Keratinocyte (primary cell): Measurements from ENCODE around the gene CRTC1. TPM values are rescaled to one million over a fixed set of nuclear protein-coding genes. Genes with fewer than 3 reads are reported as not detected.

Source experiments
- DNase-seq: peaks from one replicate; pipeline ENCODE4 v3.0.0-alpha.2; 2011; ENCODE audit warnings: low read depth, missing footprints, low spot score
- FAIRE-seq: peaks from 2 replicates; lab custom pipeline; 2011; peaks lifted over from hg19 to GRCh38; lab: Jason Lieb, UNC
- H2AFZ ChIP-seq: 2 replicates; pipeline ENCODE4 v1.6.0; 2012; ENCODE audit warnings: low read length, control low read depth, inconsistent platforms; ENCODE audit not compliant: control insufficient read depth
- H3K27ac ChIP-seq: 2 replicates; pipeline ENCODE4 v1.5.1; 2011; ENCODE audit warnings: low read length; ENCODE audit not compliant: control insufficient read depth, insufficient read depth
- H3K27me3 ChIP-seq: 3 replicates; pipeline ENCODE4 v1.6.0; 2011; ENCODE audit warnings: low read length; ENCODE audit not compliant: control insufficient read depth, insufficient read depth; ENCODE audit errors: extremely low read depth
- H3K36me3 ChIP-seq, 2 experiments: 2 replicates in 1 of 2; 3 replicates in 1 of 2; pipeline ENCODE4 v1.5.1; 2011; ENCODE audit warnings: low read length in 2 of 2, mild to moderate bottlenecking in 1 of 2; ENCODE audit not compliant: control insufficient read depth in 2 of 2, insufficient read depth in 2 of 2; ENCODE audit errors: extremely low read depth in 1 of 2
- H3K4me1 ChIP-seq: 3 replicates; pipeline ENCODE4 v1.5.1; 2011; ENCODE audit warnings: low read length; ENCODE audit not compliant: control insufficient read depth, insufficient read depth; ENCODE audit errors: extremely low read depth
- H3K4me2 ChIP-seq: 3 replicates; pipeline ENCODE4 v1.6.0; 2011; ENCODE audit warnings: low read depth, low read length; ENCODE audit not compliant: control insufficient read depth, insufficient read depth; ENCODE audit errors: extremely low read depth
- H3K4me3 ChIP-seq, 3 experiments: fragments of 200-600 bp in 1 of 3; sonication (generic) in 1 of 3; 2 replicates in 2 of 3; 3 replicates in 1 of 3; pipeline ENCODE4 v1.5.1; 2011 to 2016; ENCODE audit warnings: low read length in 3 of 3, mild to moderate bottlenecking in 3 of 3, control low read depth in 2 of 3, inconsistent platforms in 1 of 3, low read depth in 1 of 3, mixed read lengths in 1 of 3, mixed run types in 1 of 3, moderate library complexity in 1 of 3; ENCODE audit not compliant: control insufficient read depth in 2 of 3, insufficient read depth in 2 of 3; ENCODE audit errors: extremely low read depth in 1 of 3
- H3K79me2 ChIP-seq: 2 replicates; pipeline ENCODE4 v1.6.0; 2012; ENCODE audit warnings: low read length; ENCODE audit not compliant: control insufficient read depth, insufficient read depth
- H3K9ac ChIP-seq: 3 replicates; pipeline ENCODE4 v1.6.0; 2011; ENCODE audit warnings: low read length; ENCODE audit not compliant: control insufficient read depth, insufficient read depth; ENCODE audit errors: extremely low read depth
- H3K9me1 ChIP-seq: 3 replicates; pipeline ENCODE4 v1.6.0; 2011; ENCODE audit warnings: low read length; ENCODE audit not compliant: control insufficient read depth, insufficient read depth; ENCODE audit errors: extremely low read depth
- H3K9me3 ChIP-seq: 2 replicates; pipeline ENCODE4 v1.5.1; 2012; ENCODE audit warnings: low read depth, low read length; ENCODE audit not compliant: control insufficient read depth
- H4K20me1 ChIP-seq: 3 replicates; pipeline ENCODE4 v1.6.0; 2011; ENCODE audit warnings: low read length; ENCODE audit not compliant: control insufficient read depth, insufficient read depth; ENCODE audit errors: extremely low read depth
- EZH2 ChIP-seq: IDR thresholded peaks from one replicate; pipeline ENCODE4 v1.6.1; 2012; ENCODE audit warnings: inconsistent platforms, mild to moderate bottlenecking, low read length, moderate library complexity
- dilution Hi-C: fragments of 300-500 bp; cut with MboI; formaldehyde crosslinking; loops from one replicate; pipeline ENCODE4 v1.7.0; 2020; ENCODE audit warnings: low sequenced_read_pairs; ENCODE audit not compliant: extremely low pct_ligation_motif_present
- polyA plus RNA-seq, 5 experiments: library from polyadenylated mRNA; depleted of rRNA in 3 of 5; stranded (reverse) in 3 of 5; stranded (forward) in 1 of 5; unstranded in 1 of 5; fragments of >200 nt; gene quantifications; 1 replicate in 1 of 5; 2 replicates in 3 of 5; 3 replicates in 1 of 5; pipeline versions ENCODE4 v1.2.1 to v1.2.3, GENCODE V29; 2011 to 2012; ENCODE audit warnings: missing spikeins in 2 of 5, low read depth in 1 of 5, low replicate concordance in 1 of 5
- TF ChIP-seq, protein P1 (sequence below), 3 experiments: IDR thresholded peaks in 1 of 3; conservative IDR thresholded peaks in 1 of 3; optimal IDR thresholded peaks in 1 of 3; 2 replicates in 2 of 3; 3 replicates in 1 of 3; pipeline versions ENCODE3 to v1.5.1; 2011; ENCODE audit warnings: low read length in 3 of 3, mild to moderate bottlenecking in 3 of 3, moderate library complexity in 2 of 3, control low read depth in 1 of 3, inconsistent platforms in 1 of 3; ENCODE audit not compliant: insufficient read depth in 2 of 3; ENCODE audit errors: extremely low read depth in 1 of 3

CRTC1 gene
- polyA plus RNA-seq, 1 donor (not counting 4 experiments of a cell fraction or from before 2014, with no cell fraction given): 0.54 TPM

DNA sequence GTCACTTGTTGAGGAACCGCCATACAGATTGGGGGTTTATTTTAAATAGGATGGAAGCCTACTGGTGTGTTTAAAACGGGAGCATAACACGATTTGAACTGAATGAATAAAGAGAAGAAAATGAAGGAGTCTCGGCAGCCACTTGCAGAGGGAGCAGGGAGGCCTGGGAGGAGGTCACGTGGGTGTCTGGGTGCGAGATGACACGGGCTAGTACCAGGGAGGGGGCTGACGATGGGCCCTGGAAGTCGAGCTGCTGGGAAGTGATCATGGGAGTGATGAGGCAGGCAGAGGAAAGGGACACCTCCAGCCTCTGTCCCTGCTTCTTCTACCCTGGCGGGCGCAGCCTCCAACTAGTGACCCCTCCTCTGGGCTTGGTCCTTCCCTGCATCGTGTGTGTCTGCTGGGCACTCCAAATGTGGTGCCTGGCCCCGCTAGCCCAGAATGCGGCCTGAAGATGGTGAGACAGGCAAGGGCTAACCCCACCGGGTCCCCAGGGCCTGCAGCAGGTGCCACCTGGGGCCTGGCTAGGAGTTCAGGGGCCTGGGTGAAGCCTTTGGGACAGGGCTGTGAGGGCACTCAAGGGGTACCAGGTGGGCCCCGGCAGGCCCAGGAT, 35.5 kb downstream of the CRTC1 start:
- Histone ChIP-seq H2AFZ (no peak overlapping the region), H3K4me3 (no peak overlapping the region), H3K36me3 (no peaks in the 10 kb centered on the region), H3K27me3 (no peaks in the 10 kb centered on the region), H4K20me1 (peaks cover 3% of the 10 kb centered on the region), H3K4me1 (no peaks in the 10 kb centered on the region), H3K79me2 (no peaks in the 10 kb centered on the region), H3K9ac (no peak overlapping the region), H3K9me1 (no peaks in the 10 kb centered on the region), H3K27ac (no peak overlapping the region), H3K4me2 (no peak overlapping the region), H3K9me3 (no peaks in the 10 kb centered on the region)
- TF ChIP-seq EZH2: no peak
- TF ChIP-seq, protein P1, sequence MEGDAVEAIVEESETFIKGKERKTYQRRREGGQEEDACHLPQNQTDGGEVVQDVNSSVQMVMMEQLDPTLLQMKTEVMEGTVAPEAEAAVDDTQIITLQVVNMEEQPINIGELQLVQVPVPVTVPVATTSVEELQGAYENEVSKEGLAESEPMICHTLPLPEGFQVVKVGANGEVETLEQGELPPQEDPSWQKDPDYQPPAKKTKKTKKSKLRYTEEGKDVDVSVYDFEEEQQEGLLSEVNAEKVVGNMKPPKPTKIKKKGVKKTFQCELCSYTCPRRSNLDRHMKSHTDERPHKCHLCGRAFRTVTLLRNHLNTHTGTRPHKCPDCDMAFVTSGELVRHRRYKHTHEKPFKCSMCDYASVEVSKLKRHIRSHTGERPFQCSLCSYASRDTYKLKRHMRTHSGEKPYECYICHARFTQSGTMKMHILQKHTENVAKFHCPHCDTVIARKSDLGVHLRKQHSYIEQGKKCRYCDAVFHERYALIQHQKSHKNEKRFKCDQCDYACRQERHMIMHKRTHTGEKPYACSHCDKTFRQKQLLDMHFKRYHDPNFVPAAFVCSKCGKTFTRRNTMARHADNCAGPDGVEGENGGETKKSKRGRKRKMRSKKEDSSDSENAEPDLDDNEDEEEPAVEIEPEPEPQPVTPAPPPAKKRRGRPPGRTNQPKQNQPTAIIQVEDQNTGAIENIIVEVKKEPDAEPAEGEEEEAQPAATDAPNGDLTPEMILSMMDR (optimal IDR thresholded peaks at IDR 0.05 in 1 of 3, IDR thresholded peaks at IDR 0.05 in 1 of 3, conservative IDR thresholded peaks at IDR 0.05 in 1 of 3; ENCODE audit: extremely low read depth in 1 of 3, insufficient read depth in 2 of 3, low read length in 3 of 3): no peak
- dilution Hi-C loops: no loop called here
- DNase-seq (no peak), FAIRE-seq (no peak)

DNA sequence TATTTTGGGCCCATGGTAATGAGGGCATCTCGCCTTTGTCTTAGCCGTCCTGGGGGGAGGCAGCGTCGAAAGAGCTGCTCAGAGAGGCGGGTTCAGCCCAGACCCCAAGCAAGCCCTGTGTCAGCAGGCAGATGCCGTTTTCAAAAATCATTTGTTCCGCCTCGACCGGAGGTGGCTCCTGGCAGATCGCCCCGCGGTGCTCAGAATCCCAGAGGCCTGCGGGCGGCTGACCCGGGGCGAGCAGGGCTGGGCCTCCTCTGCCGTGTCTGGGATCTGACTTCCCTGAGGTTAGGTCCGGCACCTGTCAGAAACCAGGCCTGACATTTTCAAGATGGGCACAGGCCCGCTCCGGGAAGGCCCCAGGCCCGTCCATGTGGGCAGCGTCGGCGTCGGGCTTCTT, 36.1 kb downstream of the CRTC1 start:
- Histone ChIP-seq H3K79me2 (no peaks in the 10 kb centered on the region), H3K4me2 (no peak overlapping the region), H3K36me3 (no peaks in the 10 kb centered on the region), H3K4me3 (no peak overlapping the region), H4K20me1 (peaks cover 3% of the 10 kb centered on the region), H3K9me3 (no peaks in the 10 kb centered on the region), H3K9ac (no peak overlapping the region), H3K27me3 (no peaks in the 10 kb centered on the region), H2AFZ (no peak overlapping the region), H3K4me1 (no peaks in the 10 kb centered on the region), H3K9me1 (no peaks in the 10 kb centered on the region), H3K27ac (no peak overlapping the region)
- FAIRE-seq: no peak
- DNase-seq: no peak
- dilution Hi-C loops: no loop called here
- TF ChIP-seq, protein P1 (optimal IDR thresholded peaks at IDR 0.05 in 1 of 3, IDR thresholded peaks at IDR 0.05 in 1 of 3, conservative IDR thresholded peaks at IDR 0.05 in 1 of 3; ENCODE audit: extremely low read depth in 1 of 3, insufficient read depth in 2 of 3, low read length in 3 of 3): no peak
- no peak for TF ChIP-seq EZH2
